OCI-LY1 (cell line): ENCODE data around the gene FGF14.

Experiments
- H2AFZ ChIP-seq: fragments of 200-600 bp; sonication (generic), shearing (Covaris generic); 2 replicates; pipeline ENCODE4 v1.6.0; 2014; ENCODE audit warnings: antibody characterized with exemption, mild to moderate bottlenecking, low read length
- H3F3A ChIP-seq: fragments of 200-600 bp; sonication (generic), shearing (Covaris generic); 2 replicates; pipeline ENCODE4 v1.6.0; 2014; ENCODE audit warnings: mild to moderate bottlenecking, antibody characterized with exemption, low read length, moderate library complexity; ENCODE audit not compliant: insufficient read depth
- H3K27ac ChIP-seq: fragments of 200-600 bp; sonication (generic); 2 replicates; pipeline ENCODE4 v1.5.1; 2014; ENCODE audit warnings: low read length, mixed run types, mild to moderate bottlenecking, low read depth; ENCODE audit not compliant: poor library complexity, severe bottlenecking
- H3K27me3 ChIP-seq: fragments of 200-600 bp; sonication (generic); 2 replicates; pipeline ENCODE4 v1.6.0; 2014; ENCODE audit warnings: antibody characterized with exemption, mild to moderate bottlenecking, low read length, moderate library complexity; ENCODE audit not compliant: insufficient read depth
- H3K36me3 ChIP-seq: fragments of 200-600 bp; sonication (generic); 2 replicates; pipeline ENCODE4 v1.6.1; 2014; ENCODE audit warnings: mild to moderate bottlenecking, antibody characterized with exemption, low read length, moderate library complexity, mixed read lengths; ENCODE audit not compliant: insufficient read depth
- H3K4me1 ChIP-seq: fragments of 200-600 bp; sonication (generic); 2 replicates; pipeline ENCODE4 v1.5.1; 2014; ENCODE audit warnings: mild to moderate bottlenecking, low read length, moderate library complexity; ENCODE audit not compliant: insufficient read depth, severe bottlenecking
- H3K4me2 ChIP-seq: fragments of 200-600 bp; sonication (generic), shearing (Covaris generic); 2 replicates; pipeline ENCODE4 v1.6.1; 2014; ENCODE audit warnings: low read length
- H3K4me3 ChIP-seq: fragments of 200-600 bp; sonication (generic); 2 replicates; pipeline ENCODE4 v1.5.1; 2014; ENCODE audit warnings: low read length, low read depth, mild to moderate bottlenecking, mixed read lengths; ENCODE audit not compliant: poor library complexity, severe bottlenecking
- H3K79me2 ChIP-seq: fragments of 200-600 bp; shearing (Covaris generic); 2 replicates; pipeline ENCODE4 v1.6.1; 2016; ENCODE audit warnings: mixed run types, low read length, mixed read lengths; ENCODE audit not compliant: insufficient read depth
- H3K9ac ChIP-seq: fragments of 200-600 bp; sonication (generic), shearing (Covaris generic); 2 replicates; pipeline ENCODE4 v1.6.1; 2014; ENCODE audit warnings: mild to moderate bottlenecking, low read length, mixed read lengths
- H3K9me2 ChIP-seq: fragments of 200-600 bp; sonication (generic), shearing (Covaris generic); 2 replicates; pipeline ENCODE4 v1.6.1; 2014; ENCODE audit warnings: low read depth, mild to moderate bottlenecking, low read length, mixed read lengths
- H3K9me3 ChIP-seq: fragments of 200-600 bp; shearing (Covaris generic); 2 replicates; pipeline ENCODE4 v1.6.1; 2014; ENCODE audit warnings: low read length, mixed read lengths
- H4K20me1 ChIP-seq: fragments of 200-600 bp; sonication (generic), shearing (Covaris generic); 2 replicates; pipeline ENCODE4 v1.6.0; 2016; ENCODE audit warnings: mild to moderate bottlenecking, low read length; ENCODE audit not compliant: insufficient read depth
- EZH2 ChIP-seq: fragments of 200-600 bp; sonication (generic), shearing (Covaris generic); IDR thresholded peaks from 2 replicates; pipeline ENCODE4 v1.8.0; 2017; ENCODE audit warnings: borderline replicate concordance, mixed run types, mild to moderate bottlenecking, antibody characterized with exemption, low read length, moderate library complexity, mixed read lengths
- TF ChIP-seq, protein P1 (sequence below): fragments of 200-600 bp; sonication (generic), shearing (Covaris generic); IDR thresholded peaks from 2 replicates; pipeline ENCODE4 v1.5.1; 2017; ENCODE audit warnings: mild to moderate bottlenecking, antibody characterized with exemption, low read length, moderate library complexity, mixed read lengths

FGF14 gene

DNA sequence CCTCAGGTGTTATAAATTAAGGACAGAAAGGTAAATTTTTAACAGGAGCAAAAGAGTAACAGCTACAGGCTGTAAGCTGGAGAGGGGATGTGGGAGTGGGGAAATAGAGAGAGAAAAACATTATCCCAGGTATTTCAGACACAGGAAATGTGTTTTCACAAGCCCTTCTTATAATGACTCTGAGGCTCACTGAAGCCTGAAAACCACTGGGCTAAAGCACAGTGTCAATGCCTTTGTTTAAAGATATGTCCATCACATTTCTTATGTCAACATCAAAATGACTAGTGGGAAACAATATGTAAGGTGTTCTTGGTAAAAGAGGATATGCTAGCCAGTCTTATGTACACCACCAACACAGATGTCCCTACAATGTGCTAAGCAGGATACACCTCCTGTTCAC is 365.9 kb downstream of the FGF14 start:
- Histone ChIP-seq H2AFZ (no peak overlapping the region), H3K4me1 (no peaks in the 10 kb centered on the region), H3K4me2 (no peak overlapping the region), H3K4me3 (no peak overlapping the region), H3K9ac (no peak overlapping the region), H3K27me3 (no peaks in the 10 kb centered on the region), H4K20me1 (no peaks in the 10 kb centered on the region), H3K79me2 (no peaks in the 10 kb centered on the region), H3F3A (no peaks in the 10 kb centered on the region), H3K27ac (no peak overlapping the region), H3K36me3 (no peaks in the 10 kb centered on the region), H3K9me2 (no peaks in the 10 kb centered on the region), H3K9me3 (no peaks in the 10 kb centered on the region)
- TF ChIP-seq, protein P1, sequence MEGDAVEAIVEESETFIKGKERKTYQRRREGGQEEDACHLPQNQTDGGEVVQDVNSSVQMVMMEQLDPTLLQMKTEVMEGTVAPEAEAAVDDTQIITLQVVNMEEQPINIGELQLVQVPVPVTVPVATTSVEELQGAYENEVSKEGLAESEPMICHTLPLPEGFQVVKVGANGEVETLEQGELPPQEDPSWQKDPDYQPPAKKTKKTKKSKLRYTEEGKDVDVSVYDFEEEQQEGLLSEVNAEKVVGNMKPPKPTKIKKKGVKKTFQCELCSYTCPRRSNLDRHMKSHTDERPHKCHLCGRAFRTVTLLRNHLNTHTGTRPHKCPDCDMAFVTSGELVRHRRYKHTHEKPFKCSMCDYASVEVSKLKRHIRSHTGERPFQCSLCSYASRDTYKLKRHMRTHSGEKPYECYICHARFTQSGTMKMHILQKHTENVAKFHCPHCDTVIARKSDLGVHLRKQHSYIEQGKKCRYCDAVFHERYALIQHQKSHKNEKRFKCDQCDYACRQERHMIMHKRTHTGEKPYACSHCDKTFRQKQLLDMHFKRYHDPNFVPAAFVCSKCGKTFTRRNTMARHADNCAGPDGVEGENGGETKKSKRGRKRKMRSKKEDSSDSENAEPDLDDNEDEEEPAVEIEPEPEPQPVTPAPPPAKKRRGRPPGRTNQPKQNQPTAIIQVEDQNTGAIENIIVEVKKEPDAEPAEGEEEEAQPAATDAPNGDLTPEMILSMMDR: no peak
- TF ChIP-seq EZH2: no peak

DNA sequence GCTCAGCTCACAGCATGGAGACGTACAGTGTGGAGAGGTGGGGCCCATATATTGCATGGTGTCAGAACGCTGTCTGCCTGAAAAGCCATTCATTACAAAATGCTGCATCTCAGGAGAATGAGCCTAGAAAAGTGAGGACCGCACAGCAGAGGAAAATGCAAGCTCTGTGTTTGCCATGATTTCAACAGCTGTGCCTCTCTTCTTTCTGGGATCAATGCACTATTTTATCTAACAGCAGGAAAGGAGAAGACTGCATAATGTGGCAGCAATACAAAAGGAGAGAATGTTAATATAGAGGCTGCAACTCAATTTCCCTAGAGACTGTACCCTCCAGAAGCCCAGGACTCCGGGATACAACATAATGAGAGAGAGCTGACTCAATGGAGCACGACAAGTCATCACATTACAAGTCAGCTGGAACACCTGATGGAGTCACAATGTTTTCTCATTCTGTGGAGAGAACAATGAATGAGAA is 368.0 kb downstream of the FGF14 start:
- Histone ChIP-seq H3K4me3 (no peak overlapping the region), H3K27me3 (no peaks in the 10 kb centered on the region), H3K79me2 (no peaks in the 10 kb centered on the region), H3K4me2 (no peak overlapping the region), H4K20me1 (no peaks in the 10 kb centered on the region), H3K9me2 (no peaks in the 10 kb centered on the region), H3K9ac (no peak overlapping the region), H3K4me1 (no peaks in the 10 kb centered on the region), H3K9me3 (no peaks in the 10 kb centered on the region), H3K36me3 (no peaks in the 10 kb centered on the region), H3K27ac (no peak overlapping the region), H2AFZ (no peak overlapping the region), H3F3A (no peaks in the 10 kb centered on the region)
- TF ChIP-seq, protein P1: no peak
- TF ChIP-seq EZH2: no peak

DNA sequence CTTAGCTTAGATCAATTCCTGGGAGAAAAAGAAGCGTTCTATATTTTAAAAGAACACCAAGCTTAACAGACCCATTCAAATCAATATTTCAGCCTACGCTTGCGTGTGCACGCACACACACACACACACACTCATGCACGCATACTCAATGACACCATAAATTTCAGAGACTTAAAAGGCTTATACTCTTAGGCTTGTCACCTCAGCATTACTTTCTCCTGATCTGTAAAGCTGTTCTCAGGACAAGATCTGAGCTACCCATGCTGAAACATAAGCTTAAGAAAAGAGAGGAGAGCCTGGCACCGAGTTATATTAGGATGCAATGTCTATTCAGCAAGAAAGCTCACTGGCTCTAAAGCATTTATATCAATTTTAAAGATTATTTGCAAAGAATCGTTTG is 368.5 kb downstream of the FGF14 start:
- Histone ChIP-seq H3K4me3 (no peak overlapping the region), H3K79me2 (no peaks in the 10 kb centered on the region), H3K36me3 (no peaks in the 10 kb centered on the region), H3K4me1 (no peaks in the 10 kb centered on the region), H4K20me1 (no peaks in the 10 kb centered on the region), H3K9me2 (no peaks in the 10 kb centered on the region), H3K27me3 (no peaks in the 10 kb centered on the region), H3K27ac (no peak overlapping the region), H3K4me2 (no peak overlapping the region), H2AFZ (no peak overlapping the region), H3K9me3 (no peaks in the 10 kb centered on the region), H3F3A (no peaks in the 10 kb centered on the region), H3K9ac (no peak overlapping the region)
- TF ChIP-seq, protein P1: no peak
- no peak for TF ChIP-seq EZH2
